Middle frontal gyrus (tissue), 1 donor: ENCODE data around the gene SCYL3.
"Not testable (repeated sequence)": the region's sequence is repeated elsewhere in the genome, so short reads cannot be mapped to it uniquely, and the experiment has no call there.

Experiments
- DNase-seq: peaks from one replicate; pipeline ENCODE4 v3.0.0-alpha.2; 2015; ENCODE audit warnings: low spot score; ENCODE audit errors: extremely low spot score

SCYL3 gene

DNA sequence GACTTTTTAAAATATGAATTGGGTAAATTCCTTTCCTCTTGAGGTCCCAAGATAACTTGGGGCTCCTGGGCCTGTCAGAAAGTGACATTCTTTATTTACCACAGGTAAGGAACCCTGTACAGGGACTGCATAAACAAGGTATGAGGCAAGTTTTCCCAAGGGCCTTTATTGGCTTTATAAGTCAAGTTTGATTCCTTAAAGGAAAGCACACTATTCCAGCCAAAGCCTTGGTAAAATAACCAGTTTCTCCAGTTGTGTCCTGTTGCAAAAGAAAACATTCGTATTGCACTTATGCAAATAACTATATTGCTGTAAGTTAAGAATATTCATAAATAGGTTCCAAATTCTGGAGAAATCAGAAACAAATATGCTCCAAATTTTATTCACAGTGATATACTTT is 77.1 kb downstream of the SCYL3 start:
- DNase-seq = no peak

DNA sequence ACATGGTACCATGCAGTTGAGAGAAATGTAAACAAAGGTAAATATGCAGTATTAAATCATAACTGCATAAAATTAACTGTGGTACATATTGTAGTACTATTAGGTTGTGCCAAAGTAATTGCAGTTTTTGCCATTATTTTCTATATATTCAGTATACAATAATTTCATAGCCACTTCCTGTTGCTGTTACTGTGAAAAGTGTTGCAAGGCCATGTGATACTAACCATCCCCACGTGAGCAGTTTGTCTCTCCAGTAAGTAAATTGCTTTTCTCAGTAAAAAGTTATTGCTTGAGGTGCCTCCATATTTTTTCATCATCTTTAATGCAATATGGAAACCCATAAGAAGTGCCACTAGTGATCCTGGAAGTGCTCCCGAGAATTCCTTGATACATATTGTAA is 79.4 kb downstream of the SCYL3 start:
- DNase-seq = no peak

DNA sequence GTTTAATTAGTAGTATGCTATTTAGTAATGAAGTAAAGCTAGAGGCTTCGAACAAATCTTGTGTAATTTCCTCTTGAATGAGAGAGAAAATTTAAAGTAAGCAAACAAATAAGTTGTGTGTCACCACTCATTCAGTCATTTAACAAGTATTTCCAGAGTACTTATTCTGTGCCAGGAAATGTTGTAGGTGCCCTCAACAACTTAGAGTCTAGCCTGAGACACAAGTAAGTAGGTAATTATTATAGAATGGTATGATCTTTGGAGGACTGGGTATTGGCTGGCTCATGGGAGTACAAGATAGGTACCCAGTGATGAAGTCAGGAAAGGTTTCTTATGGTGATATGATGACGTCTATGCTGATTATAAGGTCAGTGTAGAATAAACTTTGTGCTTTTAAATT is 81.6 kb downstream of the SCYL3 start:
- no peak for DNase-seq

DNA sequence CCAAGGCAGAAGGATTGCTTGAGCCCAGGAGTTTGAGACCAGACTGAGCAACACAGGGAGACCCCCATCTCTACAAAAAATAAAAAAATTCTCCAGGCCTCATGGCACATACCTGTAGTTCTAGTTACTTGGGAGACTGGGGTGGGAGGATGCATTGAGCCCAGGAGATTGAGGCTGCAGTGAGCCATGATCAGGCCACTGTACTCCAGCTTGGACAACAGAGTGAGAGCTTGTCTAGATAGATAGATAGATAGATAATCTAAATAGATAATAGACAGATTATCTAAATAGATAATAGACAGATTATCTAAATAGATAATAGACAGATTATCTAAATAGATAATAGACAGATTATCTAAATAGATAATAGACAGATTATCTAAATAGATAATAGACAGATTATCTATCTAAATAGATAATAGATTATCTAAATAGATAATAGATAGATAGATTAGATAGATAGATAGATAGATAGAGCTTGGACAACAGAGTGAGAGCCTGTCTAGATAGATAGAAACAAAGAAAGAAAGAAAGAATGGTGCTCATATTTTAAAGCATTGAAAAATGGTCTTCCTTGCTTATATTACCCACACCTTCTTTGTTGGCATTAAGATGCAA is 82.2 kb downstream of the SCYL3 start:
- DNase-seq = not testable (repeated sequence)

DNA sequence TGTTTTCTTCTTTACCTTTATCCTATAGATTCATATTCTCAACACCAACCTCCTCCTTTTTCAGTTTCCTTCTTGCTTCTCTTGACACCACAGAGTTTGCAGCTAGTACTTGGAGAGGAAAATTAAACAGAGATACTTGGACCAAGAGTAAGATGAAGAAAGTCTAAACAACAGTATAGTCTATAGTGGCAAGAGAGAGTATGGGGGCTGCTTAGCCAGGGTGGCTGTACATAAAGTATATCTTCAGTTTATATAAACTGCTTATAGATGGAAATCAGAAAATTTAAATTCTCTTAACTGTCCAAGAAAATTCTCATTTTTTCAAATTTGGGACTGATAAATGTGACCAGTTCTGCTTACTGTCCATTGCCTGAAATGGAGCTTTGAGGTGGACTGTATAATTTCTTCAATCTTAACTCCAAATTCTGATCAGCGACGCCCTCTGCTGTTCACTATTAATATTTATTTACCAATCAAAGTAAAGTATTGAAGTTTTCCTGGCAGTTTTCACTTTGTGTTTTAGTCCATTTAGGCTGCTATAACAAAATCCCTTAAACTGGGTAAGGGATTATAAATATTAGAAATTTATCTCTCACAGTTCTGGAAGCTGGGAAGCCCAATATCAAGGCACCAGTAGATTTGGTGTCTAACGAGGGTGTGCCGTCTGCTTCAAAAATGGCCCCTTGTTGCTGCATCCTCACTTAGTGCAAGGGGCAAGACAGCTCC is 84.2 kb downstream of the SCYL3 start:
- DNase-seq = no peak

DNA sequence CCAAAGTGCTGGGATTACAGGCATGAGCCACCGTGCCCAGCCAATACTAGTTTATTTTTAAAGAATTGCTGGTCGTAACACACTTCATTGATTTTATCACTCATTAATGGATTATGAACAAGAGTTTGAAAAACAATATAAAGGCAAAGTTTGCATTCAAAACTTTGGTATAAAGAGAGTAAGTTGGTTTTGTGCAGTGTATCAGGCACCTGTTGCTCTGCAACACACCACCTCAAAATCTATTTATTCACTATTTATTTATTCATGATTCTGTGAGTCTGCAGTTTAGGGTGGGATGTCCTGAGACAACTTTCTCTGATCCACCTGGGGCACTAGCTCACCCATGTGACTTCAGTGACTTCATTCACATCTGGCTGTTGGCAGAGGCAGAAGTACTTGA is 88.8 kb downstream of the SCYL3 start:
- no peak for DNase-seq

DNA sequence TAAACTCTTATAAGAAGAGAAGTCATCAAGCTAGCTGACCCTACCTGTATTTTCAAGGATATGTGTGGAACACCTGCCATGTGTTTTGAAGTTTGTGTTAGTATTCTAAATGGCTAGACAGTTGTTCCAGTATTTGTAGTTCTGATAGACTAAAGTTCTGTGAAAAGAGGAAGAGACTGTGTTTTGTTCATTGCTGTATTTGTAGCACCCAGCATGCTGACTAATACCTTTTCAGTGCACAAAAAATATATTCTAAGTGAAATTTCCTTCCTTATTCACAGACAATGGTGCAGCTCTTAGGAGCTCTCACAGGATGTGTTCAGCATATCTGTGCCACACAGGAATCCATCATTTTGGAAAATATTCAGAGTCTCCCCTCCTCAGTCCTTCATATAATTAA is 90.8 kb downstream of the SCYL3 start:
- DNase-seq = no peak
